Amniotic epithelial cell (primary cell): ENCODE data around the gene PRXL2C.
A peak's percentile ranks its signal among the peaks of the same experiment; 100 is the strongest.
"Not testable (repeated sequence)": the region's sequence is repeated elsewhere in the genome, so short reads cannot be mapped to it uniquely, and the experiment has no call there.

Experiments
- DNase-seq: peaks from one replicate; pipeline ENCODE4 v3.0.0-alpha.2; 2010; ENCODE audit warnings: low read depth

Gene PRXL2C

GRCh38 chr9:96649620-96650324, 5.3 kb downstream of the PRXL2C start:
- no peak for DNase-seq

GRCh38 chr9:96646081-96646991, 8.8 kb downstream of the PRXL2C start:
- peak; percentile 72 for DNase-seq

- DNase-seq, result no peak
Measured at GRCh38 chr9:96644137-96644536, 11.0 kb downstream of the PRXL2C start.

GRCh38 chr9:96641514-96641913, 13.6 kb downstream of the PRXL2C start:
- DNase-seq, result no peak

- no peak for DNase-seq
Measured at GRCh38 chr9:96638606-96639364, 16.3 kb downstream of the PRXL2C start.

- DNase-seq, result no peak
Measured at GRCh38 chr9:96636368-96636767, 18.7 kb downstream of the PRXL2C start.

GRCh38 chr9:96633579-96633978, 21.5 kb downstream of the PRXL2C start:
- not testable (repeated sequence) for DNase-seq

GRCh38 chr9:96626912-96627311, 28.2 kb downstream of the PRXL2C start:
- no peak for DNase-seq

GRCh38 chr9:96621618-96622017, 33.5 kb downstream of the PRXL2C start:
- DNase-seq, result no peak

GRCh38 chr9:96620832-96621269, 34.3 kb downstream of the PRXL2C start:
- no peak for DNase-seq

GRCh38 chr9:96620181-96620514, 35.0 kb downstream of the PRXL2C start:
- DNase-seq, result no peak

GRCh38 chr9:96619491-96620180, 35.5 kb downstream of the PRXL2C start, which contains the start of gene CDC14B:
Gene CDC14B (minus strand): TSS chr9:96619843. CDS start chr9:96619378, 465 bp downstream.
- DNase-seq, result peak; percentile 90

GRCh38 chr9:96619124-96619465, 36.0 kb downstream of the PRXL2C start:
- DNase-seq, result no peak

- DNase-seq, result peak; percentile 69
Measured at GRCh38 chr9:96618209-96619123, 36.7 kb downstream of the PRXL2C start.

- no peak for DNase-seq
Measured at GRCh38 chr9:96617439-96618185, 37.5 kb downstream of the PRXL2C start.

- no peak for DNase-seq
Measured at GRCh38 chr9:96616817-96617438, 38.2 kb downstream of the PRXL2C start.

GRCh38 chr9:96615411-96615810, 39.7 kb downstream of the PRXL2C start:
- no peak for DNase-seq

- DNase-seq, result peak; percentile 21
Measured at GRCh38 chr9:96614664-96615063, 40.5 kb downstream of the PRXL2C start.

GRCh38 chr9:96612966-96613589, 42.0 kb downstream of the PRXL2C start:
- DNase-seq, result no peak
